ENCODE measurements around the gene ICA1.

Gene ICA1

DNA sequence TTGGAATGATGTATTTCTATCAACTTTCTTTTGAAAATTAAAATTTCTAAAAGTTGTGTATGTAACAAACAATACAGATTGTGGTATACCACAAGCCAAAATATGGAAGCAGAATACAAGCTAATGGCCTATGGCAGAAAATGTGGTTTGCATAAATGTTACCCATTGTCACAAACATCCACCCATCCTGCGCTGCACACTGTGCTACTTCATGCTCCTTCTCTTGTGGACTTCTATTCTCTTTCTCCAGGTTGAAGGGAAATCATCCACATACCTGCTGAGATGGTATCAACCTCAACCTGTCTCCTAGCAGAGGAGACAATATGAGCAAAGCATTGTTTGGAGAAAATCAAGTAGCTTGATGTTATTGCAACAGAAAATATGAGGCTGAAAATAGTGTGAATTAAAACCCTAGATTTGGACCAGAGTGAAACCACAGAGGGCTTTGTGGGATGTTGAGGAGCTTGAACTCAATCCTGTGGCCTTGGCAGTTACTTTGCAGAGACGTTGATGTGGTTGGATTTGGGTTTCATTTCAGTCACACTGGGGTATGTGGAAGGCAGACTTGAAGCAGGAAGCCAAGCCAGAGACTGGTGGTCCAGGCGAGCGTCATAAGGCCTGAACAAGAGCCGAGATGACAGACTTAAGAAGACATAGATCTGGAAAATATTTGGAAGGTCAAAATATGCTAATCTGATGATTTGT, 63.8 kb downstream of the ICA1 start:
- in situ Hi-C loops (cut with HindIII; ENCODE audit: low sequenced_read_pairs) = no loop called here
- TF ChIP-seq, protein P1, sequence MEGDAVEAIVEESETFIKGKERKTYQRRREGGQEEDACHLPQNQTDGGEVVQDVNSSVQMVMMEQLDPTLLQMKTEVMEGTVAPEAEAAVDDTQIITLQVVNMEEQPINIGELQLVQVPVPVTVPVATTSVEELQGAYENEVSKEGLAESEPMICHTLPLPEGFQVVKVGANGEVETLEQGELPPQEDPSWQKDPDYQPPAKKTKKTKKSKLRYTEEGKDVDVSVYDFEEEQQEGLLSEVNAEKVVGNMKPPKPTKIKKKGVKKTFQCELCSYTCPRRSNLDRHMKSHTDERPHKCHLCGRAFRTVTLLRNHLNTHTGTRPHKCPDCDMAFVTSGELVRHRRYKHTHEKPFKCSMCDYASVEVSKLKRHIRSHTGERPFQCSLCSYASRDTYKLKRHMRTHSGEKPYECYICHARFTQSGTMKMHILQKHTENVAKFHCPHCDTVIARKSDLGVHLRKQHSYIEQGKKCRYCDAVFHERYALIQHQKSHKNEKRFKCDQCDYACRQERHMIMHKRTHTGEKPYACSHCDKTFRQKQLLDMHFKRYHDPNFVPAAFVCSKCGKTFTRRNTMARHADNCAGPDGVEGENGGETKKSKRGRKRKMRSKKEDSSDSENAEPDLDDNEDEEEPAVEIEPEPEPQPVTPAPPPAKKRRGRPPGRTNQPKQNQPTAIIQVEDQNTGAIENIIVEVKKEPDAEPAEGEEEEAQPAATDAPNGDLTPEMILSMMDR (IDR thresholded peaks at IDR 0.05; ENCODE audit: low read depth, low read length) = no peak
- no peak for DNase-seq (ENCODE audit: low read depth, low spot score)
- no peak overlapping the region for H3K4me3 ChIP-seq (ENCODE audit: low read depth, low read length)

DNA sequence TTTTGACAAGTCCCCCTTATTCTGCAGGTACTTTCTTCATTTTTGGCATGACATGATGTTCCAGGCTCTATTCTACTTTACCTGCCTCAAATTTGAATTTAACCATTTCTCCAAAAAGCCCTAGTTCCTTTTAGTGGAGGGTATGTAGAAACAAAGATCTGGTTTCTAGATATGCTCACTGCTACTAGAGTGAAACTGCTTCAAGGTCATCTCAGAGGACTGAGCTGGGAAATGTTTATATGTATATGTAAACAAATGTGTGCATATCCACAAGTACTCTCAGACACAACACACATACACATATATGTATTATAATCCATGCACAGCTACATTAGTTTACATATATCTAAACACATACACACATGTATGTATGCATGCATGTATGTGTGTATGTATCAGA, 69.1 kb downstream of the ICA1 start:
- no peak overlapping the region for H3K4me3 ChIP-seq (ENCODE audit: low read depth, low read length)
- in situ Hi-C loops (cut with HindIII; ENCODE audit: low sequenced_read_pairs) = no loop called here
- TF ChIP-seq, protein P1 (IDR thresholded peaks at IDR 0.05; ENCODE audit: low read depth, low read length) = no peak
- DNase-seq (ENCODE audit: low read depth, low spot score) = no peak

DNA sequence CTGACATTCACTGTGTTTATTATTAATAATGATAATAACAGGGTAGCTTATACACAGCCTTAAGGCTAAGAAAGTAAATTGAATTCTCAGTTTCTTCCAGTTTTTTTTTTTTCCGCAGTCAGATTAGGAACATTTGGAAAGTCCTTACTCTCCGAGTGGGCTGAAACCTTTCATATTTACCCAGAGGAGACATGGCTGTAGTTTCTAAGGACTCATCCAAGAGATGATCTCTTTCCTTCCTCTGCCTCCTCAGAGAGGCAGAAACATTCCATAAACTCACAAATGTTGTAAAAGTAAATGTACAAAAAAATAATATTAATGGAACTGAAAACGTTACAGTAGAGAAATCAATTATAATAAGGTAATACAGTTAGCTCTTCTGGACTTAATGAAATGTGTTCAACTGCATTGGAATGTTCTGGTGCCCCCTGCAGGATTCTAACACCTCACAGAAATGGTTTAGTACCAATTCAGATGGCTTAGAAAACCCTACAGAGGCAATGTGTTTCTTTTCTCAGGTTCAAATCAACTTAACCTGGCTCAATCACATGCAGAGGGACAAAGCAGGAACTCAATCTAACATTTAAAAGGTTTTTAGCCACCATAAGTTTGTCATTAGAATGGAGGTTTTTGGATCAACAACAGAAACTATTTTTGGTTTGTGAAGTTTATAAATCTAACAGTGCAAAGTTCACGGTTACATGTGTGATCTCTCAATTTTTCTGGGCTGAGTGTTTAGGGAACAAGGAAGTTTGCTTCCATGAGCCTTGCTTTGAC, 71.7 kb downstream of the ICA1 start:
- peak; percentile 67 for DNase-seq (ENCODE audit: low read depth, low spot score)
- in situ Hi-C loops (cut with HindIII; ENCODE audit: low sequenced_read_pairs) = no loop called here
- no peak overlapping the region for H3K4me3 ChIP-seq (ENCODE audit: low read depth, low read length)
- TF ChIP-seq, protein P1 (IDR thresholded peaks at IDR 0.05; ENCODE audit: low read depth, low read length) = peak; percentile 65

DNA sequence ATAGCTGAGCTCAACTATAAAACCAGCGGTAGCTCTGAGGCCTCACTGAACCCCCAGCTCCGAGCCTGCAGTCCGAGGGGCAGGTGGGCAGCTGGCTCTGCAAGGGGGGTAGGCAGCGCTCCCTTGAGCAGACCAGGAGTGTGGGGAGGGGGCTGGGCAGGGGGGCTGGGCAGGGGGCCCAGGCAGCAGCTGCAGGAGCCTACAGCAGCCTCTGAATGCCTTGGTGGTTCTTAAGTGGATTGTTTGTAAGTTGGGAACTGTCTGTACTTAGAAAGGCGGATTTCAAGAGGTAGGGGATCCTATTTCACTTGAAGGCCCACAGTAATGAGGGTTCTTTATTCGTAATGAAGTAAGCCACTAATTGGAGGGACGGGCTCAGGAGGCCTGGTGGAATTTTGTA, 72.3 kb downstream of the ICA1 start:
- H3K4me3 ChIP-seq (ENCODE audit: low read depth, low read length) = no peak overlapping the region

DNA sequence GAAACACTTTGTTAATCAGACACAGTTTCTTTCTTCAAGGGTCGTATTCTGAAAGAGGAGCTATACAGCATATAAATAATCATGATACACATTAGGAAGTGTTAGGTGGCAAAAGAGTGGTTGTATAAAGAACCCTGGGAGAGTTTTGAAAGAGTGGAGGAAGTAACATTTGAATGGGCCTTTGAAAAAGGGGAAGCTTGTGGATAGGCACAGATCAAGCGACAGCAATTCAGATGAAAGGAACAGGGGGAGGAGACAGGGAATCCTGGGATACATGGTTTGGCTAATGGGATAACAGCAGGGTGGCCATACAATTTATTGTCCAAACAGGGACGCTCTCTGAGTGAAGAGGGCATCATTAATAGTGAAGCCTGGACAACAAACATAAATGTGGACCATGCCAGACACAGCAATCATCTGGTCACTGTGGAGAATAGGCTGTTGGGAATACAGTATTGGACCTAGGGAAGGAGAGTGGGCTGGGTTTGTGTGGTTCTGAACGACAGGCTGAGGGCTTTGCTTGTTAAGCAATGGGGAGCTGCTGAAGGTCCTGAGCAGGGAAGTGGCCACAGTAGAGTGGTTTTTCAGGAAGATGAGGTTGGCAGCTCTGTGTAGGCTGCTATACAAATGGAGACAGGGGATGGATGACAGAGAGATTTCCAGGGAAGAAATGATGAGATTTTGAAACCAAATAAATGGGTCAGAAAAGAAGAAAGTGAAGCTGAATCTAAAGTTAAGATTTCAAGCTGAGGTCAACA, 75.9 kb downstream of the ICA1 start:
- TF ChIP-seq, protein P1 (IDR thresholded peaks at IDR 0.05; ENCODE audit: low read depth, low read length) = no peak
- in situ Hi-C loops (cut with HindIII; ENCODE audit: low sequenced_read_pairs) = no loop called here
- no peak for DNase-seq (ENCODE audit: low read depth, low spot score)
- no peak overlapping the region for H3K4me3 ChIP-seq (ENCODE audit: low read depth, low read length)

More for the DNA sequence above, 72.3 kb downstream of the ICA1 start:
- no peak for DNase-seq (ENCODE audit: low read depth, low spot score)
- in situ Hi-C loops (cut with HindIII; ENCODE audit: low sequenced_read_pairs) = no loop called here
- TF ChIP-seq, protein P1 (IDR thresholded peaks at IDR 0.05; ENCODE audit: low read depth, low read length) = no peak

DNA sequence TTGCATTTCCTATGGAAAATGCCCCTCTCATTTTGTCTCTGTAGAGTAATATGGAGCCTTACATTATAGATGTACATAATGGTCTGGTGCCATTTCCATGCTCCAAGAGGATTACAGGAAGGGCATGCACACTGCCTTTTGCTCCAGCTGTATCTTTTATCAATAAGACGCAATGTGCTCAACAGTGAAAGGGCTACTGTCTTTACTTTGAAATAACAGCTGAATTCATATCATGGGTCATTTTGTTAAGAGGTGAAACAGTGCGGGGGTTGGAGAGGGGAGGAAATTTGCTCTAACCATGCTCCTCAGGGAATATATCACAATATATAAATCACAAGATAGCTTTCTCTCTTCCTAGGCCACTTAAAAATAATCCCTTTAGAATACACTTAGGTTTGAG, 77.7 kb downstream of the ICA1 start:
- TF ChIP-seq, protein P1 (IDR thresholded peaks at IDR 0.05; ENCODE audit: low read depth, low read length) = no peak

More for the DNA sequence above, 77.7 kb downstream of the ICA1 start:
- H3K4me3 ChIP-seq (ENCODE audit: low read depth, low read length) = no peak overlapping the region
- no peak for DNase-seq (ENCODE audit: low read depth, low spot score)
- in situ Hi-C loops (cut with HindIII; ENCODE audit: low sequenced_read_pairs) = no loop called here

Data from astrocyte of the spinal cord (primary cell).